Lung (tissue), 12 donors: ENCODE measurements around the gene DCDC2. TPM values are rescaled to one million over a fixed set of nuclear protein-coding genes. Genes with fewer than 3 reads are reported as not detected.
"Not testable (repeated sequence)": the region's sequence is repeated elsewhere in the genome, so short reads cannot be mapped to it uniquely, and the experiment has no call there.

Experiments
- ATAC-seq: fragments of 200-7000 bp; cut with Tn5 transposase; one replicate; pipeline ENCODE4 v1.9.1; 2020; ENCODE audit warnings: moderate number of reproducible peaks; ENCODE audit not compliant: insufficient read depth, low FRiP score
- DNase-seq, 3 donors: peaks; one replicate each; pipeline ENCODE4 v3.0.0-alpha.2; 2013 to 2017
- H3K27ac ChIP-seq, 2 donors: one replicate each; pipeline ENCODE4 v1.5.1; 2013; ENCODE audit warnings: mild to moderate bottlenecking in 2 of 2, moderate library complexity in 2 of 2, control low read depth in 1 of 2, inconsistent platforms in 1 of 2, low read depth in 1 of 2, low read length in 1 of 2
- H3K27me3 ChIP-seq, 3 donors: one replicate each; pipeline ENCODE4 v1.5.1; 2013; ENCODE audit warnings: low read length in 2 of 3; ENCODE audit not compliant: control insufficient read depth in 3 of 3, insufficient read depth in 3 of 3
- H3K36me3 ChIP-seq, 4 donors: one replicate each; pipeline ENCODE4 v1.5.1; 2013; ENCODE audit warnings: low read length in 4 of 4, mild to moderate bottlenecking in 1 of 4, moderate library complexity in 1 of 4; ENCODE audit not compliant: control insufficient read depth in 4 of 4, insufficient read depth in 4 of 4
- H3K4me1 ChIP-seq, 5 donors: one replicate each; pipeline ENCODE4 v1.5.1; 2013; ENCODE audit warnings: low read length in 5 of 5, mild to moderate bottlenecking in 2 of 5, moderate library complexity in 1 of 5; ENCODE audit not compliant: control insufficient read depth in 5 of 5, insufficient read depth in 5 of 5
- H3K4me3 ChIP-seq: one replicate; pipeline ENCODE4 v1.5.1; 2013; ENCODE audit warnings: mild to moderate bottlenecking, control low read depth, moderate library complexity
- H3K9ac ChIP-seq, 2 donors: one replicate each; pipeline ENCODE4 v1.5.1; 2013; ENCODE audit warnings: low read length in 2 of 2, control low read depth in 1 of 2; ENCODE audit not compliant: insufficient read depth in 1 of 2
- H3K9me3 ChIP-seq, 4 donors: one replicate each; pipeline ENCODE4 v1.5.1; 2013; ENCODE audit warnings: low read length in 3 of 4, mild to moderate bottlenecking in 1 of 4, moderate library complexity in 1 of 4; ENCODE audit not compliant: control insufficient read depth in 4 of 4, insufficient read depth in 3 of 4
- CTCF ChIP-seq: IDR thresholded peaks from 2 replicates; pipeline ENCODE4 v1.5.1; 2012; ENCODE audit warnings: mild to moderate bottlenecking; ENCODE audit errors: control extremely low read depth, extremely low read depth
- WGBS, 2 donors: extraction: QIAGEN DNeasy Blood & Tissue Kit; methylation state at CpG; one replicate each; pipeline ENCODE4 v1.1.7; 2013; 5-methylcytosine and 5-hydroxymethylcytosine counted together
- polyA plus RNA-seq, 2 donors: library from polyadenylated mRNA; stranded (reverse); fragments of 200-250 nt; gene quantifications; one replicate each; pipeline ENCODE4 v1.2.1, GENCODE V29; 2013
- total RNA-seq, 2 donors: library from RNA; depleted of rRNA in 1 of 2; stranded (reverse); fragments of >200 nt in 1 of 2; gene quantifications; one replicate each; pipeline ENCODE4 v1.2.1, GENCODE V29; 2014 to 2021
- donor health status: control.
- donor health status: control.
- donor health status: Bipolar disorder and iron deficiency.
- donor health status: healthy.
- donor health status: DM: yes; HTN: yes; CAD: no.

Gene DCDC2
- total and polyA plus RNA-seq, 4 donors, result 2.3 to 14.2 (median 6.2) TPM

GRCh38 chr6:24306038-24306437 lies 51.8 kb downstream of the DCDC2 start:
- peaks cover 0 to 2% (median 0%) of the 10 kb centered on the region in 5 donors for H3K4me1 ChIP-seq
- H3K9me3 ChIP-seq, result no peaks in the 10 kb centered on the region
- H3K27me3 ChIP-seq, result no peaks in the 10 kb centered on the region
- no peak for TF ChIP-seq CTCF
- H3K27ac ChIP-seq, result no peak overlapping the region
- no peak for ATAC-seq
- no peak for DNase-seq
- H3K4me3 ChIP-seq, result no peak overlapping the region
- 83 to 85% methylated on average over 4 of the region's 4 CpGs for WGBS, 2 donors
- H3K36me3 ChIP-seq, result no peaks in the 10 kb centered on the region
- no peak overlapping the region for H3K9ac ChIP-seq

GRCh38 chr6:24296944-24297343 lies 60.9 kb downstream of the DCDC2 start:
- Histone ChIP-seq H3K9me3 (peaks cover 0 to 3% (median 0%) of the 10 kb centered on the region in 4 donors), H3K36me3 (no peaks in the 10 kb centered on the region), H3K4me3 (no peak overlapping the region), H3K9ac (no peak overlapping the region), H3K4me1 (no peaks in the 10 kb centered on the region), H3K27ac (no peak overlapping the region), H3K27me3 (no peaks in the 10 kb centered on the region)
- TF ChIP-seq CTCF, result no peak
- ATAC-seq, result no peak
- WGBS, 2 donors, result 97 to 100% methylated on average over 1 of the region's 1 CpG
- DNase-seq, result no peak

- not testable (repeated sequence) for H3K4me3 ChIP-seq
Measured at GRCh38 chr6:24293852-24294251, 64.0 kb downstream of the DCDC2 start.

GRCh38 chr6:24287239-24287638 lies 70.6 kb downstream of the DCDC2 start:
- ATAC-seq (no peak), DNase-seq (no peak)
- no peak overlapping the region for H3K27ac ChIP-seq
- H3K4me1 ChIP-seq, result peaks cover 3 to 13% (median 6%) of the 10 kb centered on the region in 5 donors
- H3K27me3 ChIP-seq, result no peaks in the 10 kb centered on the region
- 93 to 97% methylated on average over 5 of the region's 5 CpGs for WGBS, 2 donors
- H3K36me3 ChIP-seq, result no peaks in the 10 kb centered on the region
- no peaks in the 10 kb centered on the region for H3K9me3 ChIP-seq
- H3K9ac ChIP-seq, result no peak overlapping the region
- TF ChIP-seq CTCF, result no peak
- H3K4me3 ChIP-seq, result no peak overlapping the region

More at GRCh38 chr6:24293852-24294251, 64.0 kb downstream of the DCDC2 start:
- not testable (repeated sequence) for DNase-seq, H3K9me3 ChIP-seq, H3K27me3 ChIP-seq, H3K4me1 ChIP-seq, H3K9ac ChIP-seq, H3K27ac ChIP-seq, H3K36me3 ChIP-seq, ATAC-seq
- WGBS, 2 donors, result 93 to 97% methylated on average over 2 of the region's 2 CpGs
